ENCODE results near the gene ZNF91. TPM values are rescaled to one million over a fixed set of nuclear protein-coding genes. Genes with fewer than 3 reads are reported as not detected.

The ZNF91 gene
- total and polyA plus RNA-seq, 2 of the 4 experiments (the other 2 are of a cell fraction): 7.9 to 17.0 TPM

- H3K9ac ChIP-seq (ENCODE audit: low read depth, low read length): no peak overlapping the region
- no peak overlapping the region for H3K23ac ChIP-seq (ENCODE audit: low read depth, low read length)
- dilution Hi-C loops (cut with HindIII; ENCODE audit: low sequenced_read_pairs, unreplicated experiment) (no loop called here), in situ Hi-C loops (cut with MboI; ENCODE audit: low sequenced_read_pairs) (no loop called here), intact Hi-C loops (cut with micrococcal nuclease) (no loop called here)
- H2BK120ac ChIP-seq (ENCODE audit: low read depth, low read length): no peak overlapping the region
- no peak overlapping the region for H2BK15ac ChIP-seq (ENCODE audit: low read depth, low read length)
- H3K9me1 ChIP-seq (ENCODE audit: insufficient read depth, low read length): no peaks in the 10 kb centered on the region
- no peak overlapping the region; the same call in 1 of the 2 replicates for H3K4me3 ChIP-seq (ENCODE audit: insufficient read depth, low read depth, low read length)
- ATAC-seq (ENCODE audit: low read depth) (no peak; the same call in 1 of the 2 replicates), DNase-seq (no peak)
- BruUV-seq (replicated peaks): no TSS peak
- no peaks in the 10 kb centered on the region for H3K27me3 ChIP-seq (ENCODE audit: control insufficient read depth, insufficient read depth, low read length)
- no peak overlapping the region for H2AK5ac ChIP-seq (ENCODE audit: low read depth, low read length)
- H3K56ac ChIP-seq (ENCODE audit: extremely low read depth, insufficient read depth, low read length): no peak overlapping the region
- no peaks in the 10 kb centered on the region for H3K9me3 ChIP-seq (ENCODE audit: control insufficient read depth, insufficient read depth, low read length)
- H2AK9ac ChIP-seq (replicated peaks; ENCODE audit: low read depth, low read length, poor library complexity): no peak overlapping the region
- H3K27ac ChIP-seq (ENCODE audit: insufficient read depth, low read length): no peak overlapping the region
- H3K4ac ChIP-seq (ENCODE audit: low read depth, low read length): no peak overlapping the region
- H4K91ac ChIP-seq (ENCODE audit: insufficient read depth, low read depth, low read length): no peak overlapping the region
- peak overlapping the region; percentile 73 for H3K4me2 ChIP-seq (ENCODE audit: low read depth, low read length)
- H2AFZ ChIP-seq (replicated peaks; ENCODE audit: low read length, poor library complexity): no peak overlapping the region
- H3K79me1 ChIP-seq (ENCODE audit: low read depth in 1 of 2, low read length in 2 of 2): no peaks in the 10 kb centered on the region
- no peak overlapping the region for H3K18ac ChIP-seq (ENCODE audit: low read depth, low read length)
- no peaks in the 10 kb centered on the region for H3K36me3 ChIP-seq (ENCODE audit: control insufficient read depth, insufficient read depth, low read length)
- H3K4me1 ChIP-seq (ENCODE audit: control insufficient read depth, insufficient read depth, low read length): no peaks in the 10 kb centered on the region
- H2BK20ac ChIP-seq (ENCODE audit: low read depth, low read length): no peak overlapping the region
- CTCF ChIA-PET: no interaction called here
- no peaks in the 10 kb centered on the region for H4K20me1 ChIP-seq (ENCODE audit: insufficient read depth, low read length)
- no peak overlapping the region for H3K14ac ChIP-seq (replicated peaks; ENCODE audit: low read depth, low read length)
- TF ChIP-seq SMC3 (IDR thresholded peaks at IDR 0.05; ENCODE audit: low read depth, low read length) (no peak), RCOR1 (IDR thresholded peaks at IDR 0.05; ENCODE audit: insufficient replicate concordance, low read length) (no peak), USF2 (IDR thresholded peaks at IDR 0.05; ENCODE audit: low read depth, low read length) (no peak), ELK1 (IDR thresholded peaks at IDR 0.05; ENCODE audit: borderline replicate concordance, low read depth, low read length) (no peak), POLR2A (IDR thresholded peaks at IDR 0.05; ENCODE audit: low read depth, low read length) (no peak), MAZ (IDR thresholded peaks at IDR 0.05; ENCODE audit: borderline replicate concordance, low read depth, low read length) (no peak), CHD1 (IDR thresholded peaks at IDR 0.05; ENCODE audit: low read depth, low read length) (no peak)
- H2BK5ac ChIP-seq (ENCODE audit: low read depth, low read length, poor library complexity, severe bottlenecking): no peak overlapping the region
- POLR2A ChIA-PET (ENCODE audit: unreplicated experiment): no interaction called here
- WGBS, 2 experiments (ENCODE audit: extremely low coverage in 2 of 2, insufficient read length in 1 of 2): no CpG with 5 or more reads among the region's 13 CpGs
- H4K8ac ChIP-seq (ENCODE audit: low read depth in 2 of 2, low read length in 2 of 2): no peak overlapping the region
- no peak overlapping the region for H4K5ac ChIP-seq (ENCODE audit: low read depth, low read length)
Observed at GRCh38 chr19:23415034-23415433, 19.8 kb upstream of the ZNF91 start.
